ENCODE data around the gene MALAT1. TPM values are rescaled to one million over a fixed set of nuclear protein-coding genes. Genes with fewer than 3 reads are reported as not detected.
A peak's percentile ranks its signal among the peaks of the same experiment; 100 is the strongest.

Gene MALAT1
- total and polyA plus RNA-seq, 2 of the 13 experiments (the other 11 are each of a cell fraction or from before 2014, with no cell fraction given), result 143 to 1,237 TPM

- TF ChIP-seq USF2 (IDR thresholded peaks at IDR 0.05; ENCODE audit: low read depth, low read length) (peak; percentile 98), USF2 (CRISPR knock-in tag; IDR thresholded peaks at IDR 0.05; ENCODE audit: borderline replicate concordance) (peak; percentile 98; the same call in 1 of the 2 replicates), SP5 (CRISPR knock-in tag; IDR thresholded peaks at IDR 0.05; ENCODE audit: borderline replicate concordance, low read depth) (no peak), KLF15 (CRISPR knock-in tag; IDR thresholded peaks at IDR 0.05; ENCODE audit: borderline replicate concordance) (no peak), CREBL2 (CRISPR knock-in tag; IDR thresholded peaks at IDR 0.05; ENCODE audit: borderline replicate concordance) (no peak), ZNF24 (IDR thresholded peaks at IDR 0.05) (no peak), ZBTB43 (CRISPR knock-in tag; conservative IDR thresholded peaks at IDR 0.05) (no peak), ZBTB14 (CRISPR knock-in tag; IDR thresholded peaks at IDR 0.05) (no peak), ATF7-NPFF (CRISPR knock-in tag; IDR thresholded peaks at IDR 0.05; ENCODE audit: low read depth) (0 out of 2 replicates have a peak, but pooled peaks have one; percentile 18), JUND (CRISPR knock-in tag; IDR thresholded peaks at IDR 0.05) (peak; percentile 82), MAFF (IDR thresholded peaks at IDR 0.05; ENCODE audit: low read depth, low read length) (no peak), GLI4 (CRISPR knock-in tag; IDR thresholded peaks at IDR 0.05; ENCODE audit: borderline replicate concordance) (peak; percentile 70; the same call in 1 of the 2 replicates), ZNF225 (CRISPR knock-in tag; IDR thresholded peaks at IDR 0.05) (no peak; the same call in 1 of the 2 replicates), ZNF317 (CRISPR knock-in tag; IDR thresholded peaks at IDR 0.05) (no peak), ZNF574 (CRISPR knock-in tag; IDR thresholded peaks at IDR 0.05) (no peak; the same call in 1 of the 2 replicates), NFRKB (IDR thresholded peaks at IDR 0.05) (no peak), PCBP2 (optimal IDR thresholded peaks at IDR 0.05; ENCODE audit: low read depth, low read length, poor library complexity, severe bottlenecking) (no peak), ZGPAT (CRISPR knock-in tag; IDR thresholded peaks at IDR 0.05) (peak; percentile 78), ZNF563 (CRISPR knock-in tag; IDR thresholded peaks at IDR 0.05) (no peak), KLF16 (CRISPR knock-in tag; IDR thresholded peaks at IDR 0.05) (no peak)
These were observed 11.2 kb upstream of the MALAT1 start (continued) for GRCh38 chr11:65487467-65488272.

All from HepG2 (cell line).